Measurements from ENCODE around the gene MACROD2. TPM values are rescaled to one million over a fixed set of nuclear protein-coding genes. Genes with fewer than 3 reads are reported as not detected.
A peak's percentile ranks its signal among the peaks of the same experiment; 100 is the strongest.
"Not testable (repeated sequence)": the region's sequence is repeated elsewhere in the genome, so short reads cannot be mapped to it uniquely, and the experiment has no call there.

MACROD2 gene
- polyA plus RNA-seq, 1 donor = 5.4 TPM

DNA sequence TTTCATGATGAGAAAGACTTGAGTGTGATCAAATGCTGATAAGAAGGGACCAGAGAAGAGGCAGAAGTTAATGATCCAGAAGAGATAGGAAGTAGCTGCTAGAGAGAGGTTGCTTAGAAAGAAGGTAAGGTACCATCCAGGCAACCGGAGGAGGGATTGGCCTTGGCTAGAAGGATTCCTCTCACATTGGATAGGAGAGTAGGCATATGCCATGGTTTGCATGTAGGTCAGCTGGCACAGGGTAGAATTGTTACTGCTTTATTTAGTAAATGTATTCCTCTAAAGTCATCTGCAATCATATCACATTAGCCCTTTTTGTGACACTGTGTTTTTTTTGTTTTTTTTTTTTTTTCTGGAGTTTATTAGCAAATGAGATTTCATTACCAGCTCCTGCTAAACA, 923.0 kb downstream of the MACROD2 start:
- no peak overlapping the region for H3K4me3 ChIP-seq (ENCODE audit: low read length)
- H3K9me3 ChIP-seq (ENCODE audit: control insufficient read depth, low read depth, low read length) = no peaks in the 10 kb centered on the region
- no peak overlapping the region for H3K27ac ChIP-seq (ENCODE audit: low read length)
- H3K36me3 ChIP-seq (ENCODE audit: control insufficient read depth, insufficient read depth, low read length) = no peaks in the 10 kb centered on the region
- DNase-seq = no peak
- no peaks in the 10 kb centered on the region for H3K4me1 ChIP-seq (ENCODE audit: control insufficient read depth, insufficient read depth, low read length)
- H3K27me3 ChIP-seq (ENCODE audit: control insufficient read depth, insufficient read depth, low read length) = no peaks in the 10 kb centered on the region
- no CpG with 5 or more reads among the region's 1 CpG for WGBS (ENCODE audit: insufficient coverage, low lambda C conversion rate)

GRCh38 chr20:14918976-14919375, 923.7 kb downstream of the MACROD2 start:
- Histone ChIP-seq H3K27ac (ENCODE audit: low read length) (no peak overlapping the region), H3K36me3 (ENCODE audit: control insufficient read depth, insufficient read depth, low read length) (no peaks in the 10 kb centered on the region), H3K4me3 (ENCODE audit: low read length) (no peak overlapping the region), H3K4me1 (ENCODE audit: control insufficient read depth, insufficient read depth, low read length) (no peaks in the 10 kb centered on the region), H3K27me3 (ENCODE audit: control insufficient read depth, insufficient read depth, low read length) (no peaks in the 10 kb centered on the region), H3K9me3 (ENCODE audit: control insufficient read depth, low read depth, low read length) (no peaks in the 10 kb centered on the region)
- no CpG with 5 or more reads among the region's 3 CpGs for WGBS (ENCODE audit: insufficient coverage, low lambda C conversion rate)
- DNase-seq = no peak

DNA sequence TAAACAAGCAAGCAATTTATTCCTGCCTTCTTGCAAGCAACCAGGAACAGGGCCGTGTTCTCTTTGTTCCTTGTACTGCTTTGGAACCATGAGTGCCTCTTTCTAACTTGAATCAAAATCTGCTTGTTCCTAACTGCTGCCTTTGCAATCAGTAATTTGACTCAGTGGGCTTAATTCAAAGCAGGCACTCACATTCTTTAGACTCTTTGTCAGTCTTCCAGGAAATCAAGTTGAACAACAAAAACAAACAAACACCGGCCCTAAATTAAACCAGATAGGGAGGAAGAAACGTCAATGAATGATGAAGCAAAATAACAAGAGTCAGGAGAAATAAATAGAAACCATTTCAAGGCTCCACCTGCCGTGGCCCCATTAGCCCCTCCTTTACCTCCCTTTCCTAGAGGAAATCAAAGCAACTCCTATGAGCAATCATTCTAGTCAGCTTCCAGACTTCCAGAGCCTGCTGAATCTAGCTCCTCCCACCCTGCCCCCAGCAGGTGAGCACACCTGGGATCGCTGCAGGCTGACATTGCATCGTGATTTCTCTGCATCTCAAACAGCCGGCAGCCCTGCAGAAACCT, 924.3 kb downstream of the MACROD2 start:
- H3K36me3 ChIP-seq (ENCODE audit: control insufficient read depth, insufficient read depth, low read length) = no peaks in the 10 kb centered on the region
- 31% methylated on average over 2 of the region's 7 CpGs for WGBS (ENCODE audit: insufficient coverage, low lambda C conversion rate)
- H3K9me3 ChIP-seq (ENCODE audit: control insufficient read depth, low read depth, low read length) = no peaks in the 10 kb centered on the region
- peak; percentile 50 to 77 for DNase-seq
- H3K27ac ChIP-seq (ENCODE audit: low read length) = no peak overlapping the region
- H3K4me3 ChIP-seq (ENCODE audit: low read length) = no peak overlapping the region
- H3K4me1 ChIP-seq (ENCODE audit: control insufficient read depth, insufficient read depth, low read length) = no peaks in the 10 kb centered on the region
- H3K27me3 ChIP-seq (ENCODE audit: control insufficient read depth, insufficient read depth, low read length) = no peaks in the 10 kb centered on the region

DNA sequence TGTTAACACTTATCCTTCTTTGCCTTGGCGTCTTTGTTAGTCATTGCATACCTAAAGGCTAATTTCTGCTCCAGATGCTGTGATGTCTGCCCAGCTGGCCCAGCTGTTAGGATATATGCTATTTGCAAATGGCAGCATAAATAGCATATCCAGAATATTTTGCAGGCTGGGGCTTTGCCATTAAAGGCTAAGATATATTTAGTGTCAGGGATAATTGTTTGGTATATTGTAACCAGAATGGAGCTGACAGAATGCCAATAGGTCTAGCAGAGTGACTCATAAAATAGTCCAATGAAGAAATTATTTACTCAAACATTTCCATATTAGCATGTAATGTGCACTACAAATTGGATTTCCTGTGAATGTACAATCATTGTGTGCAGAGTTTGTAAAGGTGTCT, 926.2 kb downstream of the MACROD2 start:
- Histone ChIP-seq H3K9me3 (ENCODE audit: control insufficient read depth, low read depth, low read length) (no peaks in the 10 kb centered on the region), H3K27me3 (ENCODE audit: control insufficient read depth, insufficient read depth, low read length) (no peaks in the 10 kb centered on the region), H3K36me3 (ENCODE audit: control insufficient read depth, insufficient read depth, low read length) (no peaks in the 10 kb centered on the region), H3K4me3 (ENCODE audit: low read length) (no peak overlapping the region), H3K27ac (ENCODE audit: low read length) (no peak overlapping the region), H3K4me1 (ENCODE audit: control insufficient read depth, insufficient read depth, low read length) (no peaks in the 10 kb centered on the region)
- no peak for DNase-seq
- no CpG with 5 or more reads among the region's 1 CpG for WGBS (ENCODE audit: insufficient coverage, low lambda C conversion rate)

DNA sequence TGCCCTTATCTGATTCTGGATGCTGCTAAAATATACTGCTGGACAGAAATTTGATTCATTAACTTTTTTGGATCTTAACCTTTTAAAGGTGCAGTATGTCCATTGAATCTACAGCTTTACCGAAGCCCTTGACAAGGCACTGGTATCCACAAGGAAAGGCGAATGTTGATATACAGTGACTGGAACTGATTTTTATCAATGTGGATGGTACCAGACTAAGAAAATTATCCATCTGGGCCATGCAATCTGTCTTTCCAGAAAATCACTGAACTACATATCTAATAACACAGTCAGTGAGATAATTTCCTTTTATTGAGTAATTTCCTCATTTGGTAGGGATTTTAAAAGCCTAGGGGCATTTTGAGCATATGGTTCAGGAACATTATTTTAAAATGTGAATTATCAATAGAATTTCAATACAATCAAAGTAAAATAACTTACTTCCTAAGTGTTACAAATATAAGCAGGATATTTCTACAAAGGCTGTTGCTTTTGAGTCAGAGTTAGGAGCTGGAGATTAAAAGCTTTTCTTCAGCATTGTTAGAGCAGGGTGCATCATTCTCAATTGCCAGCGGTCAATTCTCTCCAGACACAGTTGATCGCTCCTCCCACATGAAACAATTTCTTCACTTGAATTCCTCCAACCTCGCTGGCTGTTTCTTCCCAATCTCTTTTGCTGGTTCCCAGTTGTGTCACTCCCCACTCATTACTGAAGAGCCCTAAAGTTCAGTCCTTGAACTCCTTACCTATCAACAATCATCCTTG, 927.4 kb downstream of the MACROD2 start:
- H3K36me3 ChIP-seq (ENCODE audit: control insufficient read depth, insufficient read depth, low read length) = no peaks in the 10 kb centered on the region
- no peak overlapping the region for H3K4me3 ChIP-seq (ENCODE audit: low read length)
- H3K27me3 ChIP-seq (ENCODE audit: control insufficient read depth, insufficient read depth, low read length) = no peaks in the 10 kb centered on the region
- no peak for DNase-seq
- H3K4me1 ChIP-seq (ENCODE audit: control insufficient read depth, insufficient read depth, low read length) = no peaks in the 10 kb centered on the region
- H3K9me3 ChIP-seq (ENCODE audit: control insufficient read depth, low read depth, low read length) = no peaks in the 10 kb centered on the region
- H3K27ac ChIP-seq (ENCODE audit: low read length) = no peak overlapping the region
- 100% methylated on average over 2 of the region's 5 CpGs for WGBS (ENCODE audit: insufficient coverage, low lambda C conversion rate)

DNA sequence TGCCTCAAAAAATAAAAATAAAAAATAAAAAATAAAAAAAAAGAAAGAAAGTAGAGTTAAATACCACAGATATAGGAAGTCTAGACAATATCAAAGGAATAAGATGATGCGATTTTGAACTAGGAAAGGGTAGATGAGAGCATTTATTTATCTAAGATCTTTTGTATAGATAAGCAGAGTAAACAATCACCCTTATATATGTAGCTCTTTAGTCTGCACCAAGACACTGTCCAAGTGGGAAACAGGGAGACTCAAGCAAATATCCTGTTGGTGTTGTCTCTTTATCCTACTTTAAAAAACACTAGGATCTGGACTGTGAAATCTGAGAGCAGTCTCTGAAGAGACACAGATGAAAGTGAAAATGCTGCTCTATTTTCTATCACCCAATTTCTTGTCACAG, 929.1 kb downstream of the MACROD2 start:
- no peaks in the 10 kb centered on the region for H3K36me3 ChIP-seq (ENCODE audit: control insufficient read depth, insufficient read depth, low read length)
- 67% methylated on average over 1 of the region's 1 CpG for WGBS (ENCODE audit: insufficient coverage, low lambda C conversion rate)
- H3K4me3 ChIP-seq (ENCODE audit: low read length) = no peak overlapping the region
- no peaks in the 10 kb centered on the region for H3K4me1 ChIP-seq (ENCODE audit: control insufficient read depth, insufficient read depth, low read length)
- no peaks in the 10 kb centered on the region for H3K9me3 ChIP-seq (ENCODE audit: control insufficient read depth, low read depth, low read length)
- H3K27me3 ChIP-seq (ENCODE audit: control insufficient read depth, insufficient read depth, low read length) = no peaks in the 10 kb centered on the region
- no peak for DNase-seq
- H3K27ac ChIP-seq (ENCODE audit: low read length) = no peak overlapping the region

GRCh38 chr20:14925300-14925699, 930.0 kb downstream of the MACROD2 start:
- no peak overlapping the region for H3K4me3 ChIP-seq (ENCODE audit: low read length)
- no peak for DNase-seq
- no CpG with 5 or more reads among the region's 1 CpG for WGBS (ENCODE audit: insufficient coverage, low lambda C conversion rate)
- H3K4me1 ChIP-seq (ENCODE audit: control insufficient read depth, insufficient read depth, low read length) = no peaks in the 10 kb centered on the region
- no peaks in the 10 kb centered on the region for H3K9me3 ChIP-seq (ENCODE audit: control insufficient read depth, low read depth, low read length)
- no peaks in the 10 kb centered on the region for H3K36me3 ChIP-seq (ENCODE audit: control insufficient read depth, insufficient read depth, low read length)
- H3K27me3 ChIP-seq (ENCODE audit: control insufficient read depth, insufficient read depth, low read length) = no peaks in the 10 kb centered on the region
- H3K27ac ChIP-seq (ENCODE audit: low read length) = no peak overlapping the region

DNA sequence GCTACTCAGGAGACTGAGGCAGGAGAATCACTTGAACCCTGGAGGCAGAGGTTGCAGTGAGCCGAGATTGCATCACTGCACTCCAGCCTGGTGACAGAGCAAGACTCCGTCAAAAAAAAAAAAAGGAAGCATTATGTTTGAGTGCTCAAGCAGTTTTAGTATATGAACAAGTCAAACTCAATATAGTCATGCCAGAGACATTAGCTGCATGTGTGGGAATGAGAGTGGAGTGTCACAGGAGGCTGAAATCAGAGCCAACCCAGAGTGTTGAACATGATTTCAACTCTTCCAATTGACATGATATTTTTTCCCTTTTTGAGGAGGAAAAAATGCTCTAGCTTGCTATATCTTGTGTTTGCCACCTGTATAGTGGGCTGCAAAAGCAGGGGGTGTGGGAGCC, 931.1 kb downstream of the MACROD2 start:
- not testable (repeated sequence) for H3K27me3 ChIP-seq (ENCODE audit: control insufficient read depth, insufficient read depth, low read length); H3K9me3 ChIP-seq (ENCODE audit: control insufficient read depth, low read depth, low read length); H3K4me3 ChIP-seq (ENCODE audit: low read length); H3K36me3 ChIP-seq (ENCODE audit: control insufficient read depth, insufficient read depth, low read length); H3K27ac ChIP-seq (ENCODE audit: low read length); DNase-seq; H3K4me1 ChIP-seq (ENCODE audit: control insufficient read depth, insufficient read depth, low read length)
- 100% methylated on average over 1 of the region's 2 CpGs for WGBS (ENCODE audit: insufficient coverage, low lambda C conversion rate)

DNA sequence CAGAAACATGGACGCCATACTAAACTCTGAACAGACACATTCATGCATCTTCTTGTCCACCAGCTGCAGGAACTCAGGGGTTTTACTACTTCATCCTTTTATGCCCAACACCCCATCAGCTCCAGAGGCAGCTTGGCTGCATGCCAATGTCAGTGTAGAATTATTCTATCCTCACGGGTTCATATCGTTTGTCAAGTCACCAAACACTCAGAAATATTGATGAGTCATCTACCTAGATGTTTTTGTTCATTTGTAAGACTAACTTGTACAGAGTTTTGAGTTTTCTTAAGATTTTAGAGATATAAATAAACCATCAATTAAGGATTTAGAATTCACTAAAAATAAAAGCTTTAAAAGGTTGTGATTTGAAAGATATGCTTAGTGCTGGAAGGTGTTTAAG, 932.8 kb downstream of the MACROD2 start:
- Histone ChIP-seq H3K4me1 (ENCODE audit: control insufficient read depth, insufficient read depth, low read length) (no peaks in the 10 kb centered on the region), H3K4me3 (ENCODE audit: low read length) (no peak overlapping the region), H3K27ac (ENCODE audit: low read length) (no peak overlapping the region), H3K36me3 (ENCODE audit: control insufficient read depth, insufficient read depth, low read length) (no peaks in the 10 kb centered on the region), H3K9me3 (ENCODE audit: control insufficient read depth, low read depth, low read length) (no peaks in the 10 kb centered on the region), H3K27me3 (ENCODE audit: control insufficient read depth, insufficient read depth, low read length) (no peaks in the 10 kb centered on the region)
- WGBS (ENCODE audit: insufficient coverage, low lambda C conversion rate) = 20% methylated on average over 2 of the region's 3 CpGs
- DNase-seq = no peak

DNA sequence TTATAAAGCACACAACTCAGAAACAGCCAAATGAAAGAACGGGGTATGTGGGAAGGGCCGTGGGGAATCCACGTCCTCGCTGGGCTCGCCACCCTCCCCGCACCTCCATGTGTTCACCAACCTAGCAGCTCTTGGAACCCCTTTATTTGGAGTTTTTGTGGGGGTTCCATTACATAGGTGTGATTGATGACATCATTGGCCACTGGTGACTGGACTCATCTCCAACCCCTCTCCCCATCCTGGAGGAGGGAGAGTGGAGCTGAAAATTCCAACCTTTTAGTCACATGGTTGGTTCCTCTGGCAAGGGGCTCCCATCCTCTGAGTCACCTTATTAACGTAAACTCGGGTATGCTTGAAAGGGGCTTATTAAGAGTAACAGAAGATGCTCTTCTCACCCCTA, 934.1 kb downstream of the MACROD2 start:
- WGBS (ENCODE audit: insufficient coverage, low lambda C conversion rate) = no CpG with 5 or more reads among the region's 8 CpGs
- Histone ChIP-seq H3K27me3 (ENCODE audit: control insufficient read depth, insufficient read depth, low read length) (no peaks in the 10 kb centered on the region), H3K36me3 (ENCODE audit: control insufficient read depth, insufficient read depth, low read length) (no peaks in the 10 kb centered on the region), H3K4me3 (ENCODE audit: low read length) (no peak overlapping the region), H3K9me3 (ENCODE audit: control insufficient read depth, low read depth, low read length) (no peaks in the 10 kb centered on the region), H3K4me1 (ENCODE audit: control insufficient read depth, insufficient read depth, low read length) (no peaks in the 10 kb centered on the region), H3K27ac (ENCODE audit: low read length) (no peak overlapping the region)
- DNase-seq = no peak

GRCh38 chr20:14932040-14932439, 936.7 kb downstream of the MACROD2 start:
- Histone ChIP-seq H3K27me3 (ENCODE audit: control insufficient read depth, insufficient read depth, low read length) (no peaks in the 10 kb centered on the region), H3K36me3 (ENCODE audit: control insufficient read depth, insufficient read depth, low read length) (no peaks in the 10 kb centered on the region), H3K27ac (ENCODE audit: low read length) (no peak overlapping the region), H3K9me3 (ENCODE audit: control insufficient read depth, low read depth, low read length) (no peaks in the 10 kb centered on the region), H3K4me1 (ENCODE audit: control insufficient read depth, insufficient read depth, low read length) (no peaks in the 10 kb centered on the region), H3K4me3 (ENCODE audit: low read length) (no peak overlapping the region)
- WGBS (ENCODE audit: insufficient coverage, low lambda C conversion rate) = no CpG with 5 or more reads among the region's 4 CpGs
- no peak for DNase-seq
